Pulmonary artery endothelial cell (primary cell): ENCODE data around the gene PRDM15. TPM values are rescaled to one million over a fixed set of nuclear protein-coding genes. Genes with fewer than 3 reads are reported as not detected.

Experiments used
- DNase-seq: peaks from one replicate; pipeline ENCODE4 v3.0.0-alpha.2; 2011; ENCODE audit warnings: low read depth, low spot score
- total RNA-seq: library from RNA; depleted of rRNA; stranded (reverse); fragments of >200 nt; gene quantifications from 2 replicates; pipeline ENCODE4 v1.2.3, GENCODE V29; 2014

Gene PRDM15
- total RNA-seq, 1 donor from 2014 or later = 5.5 TPM

GRCh38 chr21:41887667-41888066 lies 8.5 kb upstream of the PRDM15 start:
- no peak for DNase-seq

- no peak for DNase-seq
These were observed 7.2 kb upstream of the PRDM15 start for GRCh38 chr21:41886328-41886727.

GRCh38 chr21:41885341-41886024 lies 6.3 kb upstream of the PRDM15 start:
- DNase-seq = no peak

- no peak for DNase-seq
These were observed 5.4 kb upstream of the PRDM15 start for GRCh38 chr21:41884501-41885030.

DNA sequence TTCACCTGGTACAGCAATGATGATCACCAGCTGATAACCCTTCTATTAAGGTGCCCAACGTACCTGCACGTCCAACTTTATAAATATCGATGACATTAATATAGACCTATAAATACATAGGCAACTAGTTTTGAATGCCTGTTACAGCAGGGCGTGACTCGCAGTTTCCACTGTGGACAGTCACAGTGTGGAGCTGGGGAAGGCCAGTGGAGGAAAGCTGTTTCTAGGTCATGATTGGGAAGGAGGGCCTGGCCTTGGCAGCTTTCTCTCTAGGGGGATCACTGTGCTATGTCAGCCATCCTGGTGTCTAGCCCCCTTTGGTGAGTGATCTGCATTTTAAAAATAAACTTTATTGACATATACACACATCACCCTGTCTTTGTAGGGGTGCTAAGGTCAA lies 4.4 kb upstream of the PRDM15 start:
- DNase-seq = no peak

DNA sequence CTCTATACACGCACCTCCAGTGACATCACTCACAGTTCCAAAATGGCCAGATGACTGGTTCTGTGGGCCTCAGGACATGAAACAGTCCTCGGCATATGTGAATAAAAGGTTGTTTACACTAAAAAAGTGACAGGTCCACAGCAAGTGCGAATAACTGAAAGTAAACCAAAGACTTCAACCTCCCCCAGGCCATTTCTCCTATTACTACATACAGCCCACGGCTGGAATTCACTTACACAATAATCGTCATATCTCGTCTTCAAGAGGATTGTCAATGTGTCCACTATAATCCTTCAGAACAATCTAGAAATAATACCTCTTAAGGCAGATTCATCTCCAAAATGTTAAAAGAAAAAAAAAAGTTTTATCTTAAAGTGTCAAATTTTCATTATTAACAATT lies 1.9 kb upstream of the PRDM15 start:
- DNase-seq = no peak

DNA sequence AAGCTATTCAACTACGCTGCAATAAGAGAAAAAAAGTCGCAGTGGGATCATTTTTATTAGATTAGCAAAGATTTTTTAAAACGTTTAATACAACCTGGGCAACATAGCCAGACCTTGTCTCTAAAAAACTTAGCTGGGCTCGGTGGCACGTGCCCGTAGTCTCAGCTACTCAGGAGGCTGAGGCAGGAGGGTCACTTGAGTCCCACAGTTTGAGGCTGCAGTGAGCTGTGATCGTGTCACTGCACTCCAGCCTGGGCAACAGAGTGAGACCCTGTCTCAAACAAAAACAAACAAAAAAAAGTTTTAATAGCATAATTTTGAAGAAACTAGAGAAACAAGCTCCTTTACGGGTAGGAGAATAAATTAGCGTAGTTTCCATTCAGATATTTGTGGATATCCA lies 1.0 kb upstream of the PRDM15 start:
- no peak for DNase-seq

GRCh38 chr21:41878831-41879189 lies 334 bp downstream of the PRDM15 start:
- peak; percentile 47 for DNase-seq

- DNase-seq = no peak
These were observed 978 bp downstream of the PRDM15 start for GRCh38 chr21:41877901-41878830.

GRCh38 chr21:41876928-41877652 lies 2.1 kb downstream of the PRDM15 start:
- no peak for DNase-seq

DNA sequence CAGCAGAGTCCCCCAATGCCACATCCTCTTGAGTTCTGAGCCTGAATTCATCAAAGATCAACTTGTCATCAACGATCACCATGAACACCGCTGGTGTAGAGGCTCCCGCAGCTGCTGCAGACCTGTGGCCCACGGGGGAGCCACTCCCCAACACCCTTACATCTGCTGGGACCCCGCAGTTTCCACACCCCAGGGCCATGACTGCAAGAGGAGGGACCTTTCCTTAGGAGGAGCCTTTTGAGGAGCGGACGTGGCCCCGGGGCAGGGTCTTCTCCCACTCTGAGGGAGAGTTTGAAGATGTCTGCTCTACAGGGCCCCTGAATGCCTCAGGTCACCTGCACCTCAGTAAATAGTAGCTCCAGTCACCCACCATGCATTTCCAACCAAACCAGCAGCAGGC lies 2.7 kb downstream of the PRDM15 start:
- no peak for DNase-seq

DNA sequence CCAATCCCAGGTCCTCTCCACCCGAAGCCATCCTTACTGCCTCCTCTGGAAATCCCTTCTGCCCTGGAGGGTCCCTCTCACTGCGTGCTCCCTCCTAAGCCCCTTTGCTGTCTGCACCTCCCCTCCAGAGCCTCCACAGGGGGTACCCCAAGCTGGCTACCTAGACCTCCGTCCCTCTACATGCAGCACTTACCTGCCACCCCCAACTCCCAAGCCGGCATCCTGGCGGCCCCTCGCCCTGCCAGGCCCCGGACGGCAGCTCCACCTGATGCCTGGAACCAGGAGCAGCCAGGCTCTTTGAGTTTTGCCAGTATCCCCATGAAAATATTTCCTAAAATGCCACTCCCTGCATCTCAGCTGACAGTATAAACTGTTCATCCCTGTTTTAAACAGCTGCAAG lies 4.1 kb downstream of the PRDM15 start:
- DNase-seq = no peak

- no peak for DNase-seq
These were observed 4.5 kb downstream of the PRDM15 start for GRCh38 chr21:41874611-41875010.

DNA sequence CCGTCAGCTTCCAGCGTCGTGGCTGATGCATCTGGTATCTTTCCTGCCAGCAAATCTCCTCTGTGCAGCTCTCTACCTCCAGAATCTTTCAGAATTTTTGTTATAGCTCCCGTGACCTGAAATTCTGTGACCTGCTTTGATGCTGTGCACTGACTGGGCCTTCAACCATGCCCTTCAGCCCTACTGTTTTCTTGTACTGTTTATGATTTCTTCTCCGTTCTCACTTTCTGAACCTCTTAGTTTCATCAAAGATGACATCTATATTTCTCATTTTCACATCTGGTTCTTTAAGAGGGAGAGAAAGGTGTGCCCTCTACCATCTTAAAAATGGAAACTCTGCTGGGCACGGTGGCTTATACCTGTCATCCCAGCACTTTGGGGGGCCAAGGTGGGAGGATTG lies 5.7 kb downstream of the PRDM15 start:
- no peak for DNase-seq

DNA sequence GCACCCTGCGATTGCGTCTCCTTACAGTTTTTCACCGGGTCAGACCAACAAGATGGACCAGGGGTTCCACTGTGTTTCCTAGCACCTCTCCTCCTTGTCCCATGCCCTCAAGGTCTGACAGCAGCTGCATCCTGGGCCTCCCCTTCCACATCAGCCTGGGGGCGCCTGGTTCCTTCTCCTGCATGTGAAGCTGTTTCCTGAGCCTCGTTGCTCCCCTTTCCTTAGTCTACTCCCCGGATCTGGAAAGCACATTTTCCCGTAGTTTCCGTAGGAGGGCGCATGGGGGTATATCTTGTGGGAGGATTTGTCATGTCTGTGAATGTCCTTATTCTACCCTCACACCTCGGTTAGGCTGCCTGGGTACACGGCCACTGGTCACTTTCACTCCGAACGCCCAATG lies 6.1 kb downstream of the PRDM15 start:
- DNase-seq = no peak

DNA sequence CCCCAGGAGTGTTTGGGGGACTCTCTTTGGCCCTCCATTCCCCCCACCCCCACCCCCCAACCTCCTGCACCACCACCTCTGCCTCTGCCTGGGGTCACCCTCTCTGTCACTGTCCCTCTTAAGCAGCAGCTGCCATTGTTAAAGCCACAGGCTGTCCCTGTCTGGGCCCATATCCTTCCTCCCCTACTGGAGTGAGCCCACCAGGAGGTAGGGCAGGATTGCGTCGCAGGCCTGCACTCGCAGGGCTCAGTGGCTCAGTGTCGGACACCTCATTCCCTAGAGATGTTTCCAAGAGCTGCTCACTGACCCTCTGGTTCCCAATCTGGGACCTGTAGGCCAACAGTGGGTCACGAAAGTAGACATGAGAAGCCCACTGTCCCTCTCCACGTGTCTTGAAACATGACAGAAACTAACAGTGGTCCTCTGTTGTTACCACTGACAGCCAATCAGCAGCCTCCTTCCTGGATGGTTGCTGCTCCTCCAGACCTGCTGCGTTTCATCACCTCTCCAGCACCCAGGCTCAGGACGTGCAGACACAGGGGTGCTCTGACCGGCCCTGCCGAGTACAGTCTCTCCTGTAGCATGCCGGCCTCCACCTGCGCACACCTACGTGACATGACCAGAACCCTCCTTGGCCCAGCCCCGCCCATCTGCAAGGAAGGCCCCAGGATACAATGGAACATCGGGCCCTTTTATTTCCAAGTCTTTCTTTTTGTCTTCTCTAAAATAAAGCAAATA lies 7.7 kb downstream of the PRDM15 start:
- DNase-seq = no peak

- DNase-seq = no peak
These were observed 9.4 kb downstream of the PRDM15 start for GRCh38 chr21:41869771-41870170.

- DNase-seq = no peak
These were observed 11.0 kb downstream of the PRDM15 start for GRCh38 chr21:41868062-41868710.

DNA sequence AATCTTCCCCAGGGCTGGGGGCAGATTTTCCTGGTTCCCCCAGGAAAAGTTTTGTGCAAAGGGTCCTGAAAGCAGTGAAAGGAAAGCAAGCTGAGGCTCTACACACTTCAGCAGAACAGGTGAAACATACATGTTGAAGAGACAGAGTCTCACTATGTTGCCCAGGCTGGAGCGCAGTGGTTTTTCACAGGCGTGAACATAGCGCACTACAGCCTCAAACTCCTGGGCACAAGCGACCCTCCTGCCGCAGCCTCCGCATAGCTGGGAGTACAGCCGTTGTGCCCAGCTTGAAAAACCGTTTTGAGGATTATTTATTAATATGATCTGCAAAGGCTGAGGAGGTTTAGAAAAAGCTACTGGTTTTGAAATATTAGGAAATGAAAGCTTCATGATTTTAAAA lies 11.8 kb downstream of the PRDM15 start:
- DNase-seq = no peak

DNA sequence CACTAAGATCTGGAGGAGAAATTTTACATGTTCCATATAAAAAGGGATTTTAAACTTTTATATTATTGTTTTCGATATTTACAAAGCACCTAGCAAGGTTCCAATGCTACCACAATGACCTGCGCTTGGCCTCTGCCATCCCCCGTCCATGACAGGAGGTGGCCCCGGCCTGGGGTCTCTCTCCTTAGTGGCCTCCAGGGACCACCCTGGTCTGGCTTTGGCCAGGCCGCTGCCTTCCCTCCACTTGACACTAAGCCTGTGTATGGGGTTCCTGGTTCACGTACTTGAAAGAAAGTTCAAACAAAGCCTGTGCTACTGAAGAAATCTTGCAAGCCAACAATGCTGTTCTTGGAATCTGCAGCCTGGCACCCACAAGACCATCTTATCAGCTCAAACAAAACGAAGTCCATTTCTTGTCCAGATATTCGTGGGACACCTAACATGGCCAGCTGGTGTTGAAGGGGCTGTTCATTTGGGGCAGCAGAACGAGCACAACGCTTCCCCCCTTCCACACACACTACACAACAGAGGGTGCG lies 12.8 kb downstream of the PRDM15 start:
- DNase-seq = no peak
